H1 (cell line): ENCODE results near the gene QPCT. TPM values are rescaled to one million over a fixed set of nuclear protein-coding genes. Genes with fewer than 3 reads are reported as not detected.

Experiments
- ATF3 ChIP-seq: IDR thresholded peaks from 2 replicates; pipeline ENCODE4 v1.6.1; 2011; ENCODE audit warnings: low read depth, mild to moderate bottlenecking, low read length; ENCODE audit not compliant: insufficient read depth
- KDM4A ChIP-seq: IDR thresholded peaks from one replicate; pipeline ENCODE4 v1.7.1; 2012; ENCODE audit warnings: low read depth, mild to moderate bottlenecking, moderate library complexity, low read length, inconsistent platforms; ENCODE audit not compliant: severe bottlenecking
- MAX ChIP-seq: IDR thresholded peaks from 2 replicates; pipeline ENCODE4 v1.6.1; 2012; ENCODE audit warnings: inconsistent platforms
- polyA plus RNA-seq, 7 experiments: library from polyadenylated mRNA; depleted of rRNA in 3 of 7; stranded (reverse) in 5 of 7; unstranded in 2 of 7; fragments of >200 nt in 5 of 7; fragments of 200-250 nt in 2 of 7; gene quantifications; 1 replicate in 5 of 7; 2 replicates in 1 of 7; 4 replicates in 1 of 7; pipeline versions ENCODE4 v1.2.1 to v1.2.3, GENCODE V29; 2011 to 2013; ENCODE audit warnings: missing spikeins in 2 of 7, mixed read lengths in 2 of 7
- total RNA-seq: library from RNA; stranded (reverse); fragmentation: NEBNext Ultra II Directional; extraction: Animal tissue kit (Norgen Biotek cat#: 25700); gene quantifications from 2 replicates; pipeline ENCODE4 v1.2.1, GENCODE V29; 2021

QPCT gene
- total and polyA plus RNA-seq, 2 of the 8 experiments (the other 6 are each of a cell fraction or from before 2014, with no cell fraction given) = 4.0 to 4.3 TPM

GRCh38 chr2:37316181-37316580 is 28.2 kb upstream of the QPCT start (continued):
- TF ChIP-seq ATF3 (no peak), MAX (no peak), KDM4A (no peak)
- TF ChIP-seq, all 59 proteins: peak for 0
